GM13976 (cell line): Measurements from ENCODE around the gene PEX12.

Experiments used
- DNase-seq: peaks from one replicate; pipeline ENCODE4 v3.0.0; 2012; ENCODE audit warnings: low spot score
- CTCF ChIP-seq: IDR thresholded peaks from 2 replicates; pipeline ENCODE4 v1.5.1; 2012; ENCODE audit warnings: borderline replicate concordance, mild to moderate bottlenecking; ENCODE audit not compliant: insufficient read depth; ENCODE audit errors: extremely low read depth, missing control alignments, control extremely low read depth
- in situ Hi-C: fragments of 300-500 bp; cut with MboI; formaldehyde crosslinking; loops from one replicate; pipeline ENCODE4 v1.12.0; 2022; ENCODE audit warnings: low sequenced_read_pairs, mixed read lengths, inconsistent platforms; ENCODE audit not compliant: unreplicated experiment

PEX12 gene

GRCh38 chr17:35548208-35548810 lies 30.1 kb downstream of the PEX12 start:
- no peak for TF ChIP-seq CTCF
- DNase-seq, result no peak
- in situ Hi-C loops, result no loop called here

DNA sequence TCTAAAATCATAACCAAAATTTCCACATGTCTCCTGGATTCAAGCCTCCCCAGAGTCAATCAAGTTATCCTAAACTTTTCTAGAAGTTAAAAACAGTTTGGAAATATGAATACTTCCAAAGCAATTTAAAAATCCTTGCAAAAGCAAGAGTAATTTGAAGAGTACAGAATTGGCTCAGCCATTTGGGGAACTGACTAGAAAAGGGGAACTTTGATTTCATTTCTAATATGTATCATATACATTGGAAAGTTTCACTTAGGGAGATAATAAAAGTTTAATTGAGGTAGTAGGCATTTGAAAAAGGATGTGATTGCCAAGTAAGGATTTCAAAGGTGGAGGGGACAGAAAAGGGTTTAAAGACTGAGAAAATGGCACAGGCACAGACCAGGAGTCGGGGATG lies 31.9 kb downstream of the PEX12 start:
- in situ Hi-C loops, result no loop called here
- DNase-seq, result no peak
- no peak for TF ChIP-seq CTCF

GRCh38 chr17:35545150-35545549 lies 33.2 kb downstream of the PEX12 start:
- in situ Hi-C loops, result no loop called here
- no peak for DNase-seq
- no peak for TF ChIP-seq CTCF

- in situ Hi-C loops, result no loop called here
- no peak for DNase-seq
- TF ChIP-seq CTCF, result no peak
Observed at GRCh38 chr17:35543856-35544255, 34.5 kb downstream of the PEX12 start.

GRCh38 chr17:35542990-35543389 lies 35.4 kb downstream of the PEX12 start:
- in situ Hi-C loops, result no loop called here
- no peak for TF ChIP-seq CTCF
- DNase-seq, result no peak

GRCh38 chr17:35541434-35541833 lies 36.9 kb downstream of the PEX12 start:
- DNase-seq, result no peak
- TF ChIP-seq CTCF, result no peak
- in situ Hi-C loops, result no loop called here
